SK-N-DZ (cell line): ENCODE measurements around the gene DGKH.

Experiments
- DNase-seq: peaks from one replicate; pipeline ENCODE4 v3.0.0-alpha.2; 2015; ENCODE audit warnings: low spot score
- small RNA-seq, 2 experiments: library from RNA; depleted of rRNA; stranded (forward); fragments of <200 nt; gene quantifications; one replicate each; pipeline ENCODE3, GENCODE V24; 2014

DGKH gene

GRCh38 chr13:42277618-42278276, 229.3 kb downstream of the DGKH start:
- no peak for DNase-seq

- no peak for DNase-seq
Observed at GRCh38 chr13:42279080-42279479, 230.6 kb downstream of the DGKH start.

- DNase-seq: no peak
Observed at GRCh38 chr13:42279986-42280385, 231.5 kb downstream of the DGKH start.

- no peak for DNase-seq
Observed at GRCh38 chr13:42280537-42280936, 232.1 kb downstream of the DGKH start.

GRCh38 chr13:42283574-42283973, 235.1 kb downstream of the DGKH start:
- DNase-seq: no peak

GRCh38 chr13:42284068-42284467, 235.6 kb downstream of the DGKH start:
- no peak for DNase-seq

Small RNA genes lying within 50 kb of the gene (small RNA-seq; reads per million reads assigned to genes)
- 0 reads per million in 2 experiments for gene RPS28P8
